ENCODE data around the gene HDGFL3. TPM values are rescaled to one million over a fixed set of nuclear protein-coding genes. Genes with fewer than 3 reads are reported as not detected.

The HDGFL3 gene
- total RNA-seq, 1 experiment from 2014 or later: 34.1 TPM

- TF ChIP-seq CTCF (IDR thresholded peaks at IDR 0.05) (no peak), SIN3A (IDR thresholded peaks at IDR 0.05; ENCODE audit: borderline replicate concordance, insufficient read depth, low read depth, low read length) (no peak), REST (IDR thresholded peaks at IDR 0.05; ENCODE audit: insufficient read depth in 1 of 2, low read depth in 2 of 2, low read length in 1 of 2) (no peak), TCF7L2 (IDR thresholded peaks at IDR 0.05; ENCODE audit: low read depth, low read length) (no peak), POLR2AphosphoS5 (IDR thresholded peaks at IDR 0.05; ENCODE audit: low read depth, low read length) (no peak)
- no peak for DNase-seq (ENCODE audit: low read depth, low spot score)
- no peak overlapping the region for H3K27ac ChIP-seq (ENCODE audit: low read length)
- no TSS peak for BruUV-seq (replicated peaks)
- no peaks in the 10 kb centered on the region for H3K27me3 ChIP-seq (ENCODE audit: control insufficient read depth, insufficient read depth, low read length)
- intact Hi-C loops (cut with micrococcal nuclease; ENCODE audit: unreplicated experiment) (no loop called here), in situ Hi-C loops (cut with HindIII; ENCODE audit: low pct_unique_long_range_greater_than_20kb, low sequenced_read_pairs) (no loop called here)
- POLR2A ChIA-PET: no interaction called here
- H3K4me1 ChIP-seq (ENCODE audit: control insufficient read depth, insufficient read depth, low read length): no peaks in the 10 kb centered on the region
- no peak overlapping the region for H3K4me3 ChIP-seq (ENCODE audit: low read depth in 2 of 2, low read length in 2 of 2)
- no peak for ATAC-seq
- H3K9me3 ChIP-seq (ENCODE audit: control insufficient read depth, insufficient read depth, low read depth, low read length): no peaks in the 10 kb centered on the region
- no peaks in the 10 kb centered on the region; the same call in 1 of the 2 replicates for H3K36me3 ChIP-seq (ENCODE audit: control insufficient read depth, insufficient read depth, low read length)
- CTCF ChIA-PET: no interaction called here
Measured at GRCh38 chr15:83132861-83133523, 74.6 kb downstream of the HDGFL3 start.

GRCh38 chr15:83129791-83130190, 77.8 kb downstream of the HDGFL3 start:
- no peak overlapping the region for H3K27ac ChIP-seq (ENCODE audit: low read length)
- POLR2A ChIA-PET: no interaction called here
- in situ Hi-C loops (cut with HindIII; ENCODE audit: low pct_unique_long_range_greater_than_20kb, low sequenced_read_pairs): no loop called here
- no peak overlapping the region for H3K4me3 ChIP-seq (ENCODE audit: low read depth in 2 of 2, low read length in 2 of 2)
- no peaks in the 10 kb centered on the region for H3K36me3 ChIP-seq (ENCODE audit: control insufficient read depth, insufficient read depth, low read length)
- DNase-seq (ENCODE audit: low read depth, low spot score) (no peak), ATAC-seq (no peak)
- H3K9me3 ChIP-seq (ENCODE audit: control insufficient read depth, insufficient read depth, low read depth, low read length): no peaks in the 10 kb centered on the region
- intact Hi-C loops (cut with micrococcal nuclease; ENCODE audit: unreplicated experiment): no loop called here
- no TSS peak for BruUV-seq (replicated peaks)
- no peaks in the 10 kb centered on the region for H3K27me3 ChIP-seq (ENCODE audit: control insufficient read depth, insufficient read depth, low read length)
- no peak for TF ChIP-seq CTCF (IDR thresholded peaks at IDR 0.05)
- TF ChIP-seq REST (IDR thresholded peaks at IDR 0.05; ENCODE audit: insufficient read depth in 1 of 2, low read depth in 2 of 2, low read length in 1 of 2): no peak
- TF ChIP-seq TCF7L2 (IDR thresholded peaks at IDR 0.05; ENCODE audit: low read depth, low read length): no peak
- no peak for TF ChIP-seq SIN3A (IDR thresholded peaks at IDR 0.05; ENCODE audit: borderline replicate concordance, insufficient read depth, low read depth, low read length)
- CTCF ChIA-PET: no interaction called here
- no peaks in the 10 kb centered on the region for H3K4me1 ChIP-seq (ENCODE audit: control insufficient read depth, insufficient read depth, low read length)

Measured in Panc1 (cell line).